AG09319 (cell line): ENCODE data around the gene TBC1D5.
"Not testable (repeated sequence)": the region's sequence is repeated elsewhere in the genome, so short reads cannot be mapped to it uniquely, and the experiment has no call there.

ENCODE experiments used
- DNase-seq: peaks from one replicate; pipeline ENCODE4 v3.0.0-alpha.2; 2010; ENCODE audit warnings: low read depth; ENCODE audit errors: extremely low read depth
- TF ChIP-seq, protein P1 (sequence below): IDR thresholded peaks from 2 replicates; pipeline ENCODE4 v1.5.1; 2011; ENCODE audit warnings: low read depth, mild to moderate bottlenecking, inconsistent platforms, low read length, moderate library complexity

The TBC1D5 gene

DNA sequence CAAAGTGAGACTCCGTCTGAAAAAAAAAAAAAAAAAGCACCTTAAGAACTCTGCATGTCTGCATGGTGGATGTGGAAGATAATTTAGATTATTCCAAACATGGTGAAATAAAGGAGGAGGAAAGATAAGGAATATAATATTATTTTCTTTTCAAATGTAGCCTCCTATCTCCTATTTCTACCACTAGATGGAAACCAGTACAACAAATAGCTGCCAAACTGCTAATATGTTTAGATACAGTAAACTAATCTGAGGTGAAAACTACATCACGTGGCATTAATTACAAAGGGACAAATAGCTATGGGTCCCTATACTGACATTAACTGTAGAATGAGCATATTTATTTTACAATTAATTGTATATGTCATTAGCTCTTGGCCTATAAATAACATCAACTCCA lies 197.8 kb downstream of the TBC1D5 start:
- TF ChIP-seq, protein P1, sequence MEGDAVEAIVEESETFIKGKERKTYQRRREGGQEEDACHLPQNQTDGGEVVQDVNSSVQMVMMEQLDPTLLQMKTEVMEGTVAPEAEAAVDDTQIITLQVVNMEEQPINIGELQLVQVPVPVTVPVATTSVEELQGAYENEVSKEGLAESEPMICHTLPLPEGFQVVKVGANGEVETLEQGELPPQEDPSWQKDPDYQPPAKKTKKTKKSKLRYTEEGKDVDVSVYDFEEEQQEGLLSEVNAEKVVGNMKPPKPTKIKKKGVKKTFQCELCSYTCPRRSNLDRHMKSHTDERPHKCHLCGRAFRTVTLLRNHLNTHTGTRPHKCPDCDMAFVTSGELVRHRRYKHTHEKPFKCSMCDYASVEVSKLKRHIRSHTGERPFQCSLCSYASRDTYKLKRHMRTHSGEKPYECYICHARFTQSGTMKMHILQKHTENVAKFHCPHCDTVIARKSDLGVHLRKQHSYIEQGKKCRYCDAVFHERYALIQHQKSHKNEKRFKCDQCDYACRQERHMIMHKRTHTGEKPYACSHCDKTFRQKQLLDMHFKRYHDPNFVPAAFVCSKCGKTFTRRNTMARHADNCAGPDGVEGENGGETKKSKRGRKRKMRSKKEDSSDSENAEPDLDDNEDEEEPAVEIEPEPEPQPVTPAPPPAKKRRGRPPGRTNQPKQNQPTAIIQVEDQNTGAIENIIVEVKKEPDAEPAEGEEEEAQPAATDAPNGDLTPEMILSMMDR: peak; percentile 21
- DNase-seq: no peak

DNA sequence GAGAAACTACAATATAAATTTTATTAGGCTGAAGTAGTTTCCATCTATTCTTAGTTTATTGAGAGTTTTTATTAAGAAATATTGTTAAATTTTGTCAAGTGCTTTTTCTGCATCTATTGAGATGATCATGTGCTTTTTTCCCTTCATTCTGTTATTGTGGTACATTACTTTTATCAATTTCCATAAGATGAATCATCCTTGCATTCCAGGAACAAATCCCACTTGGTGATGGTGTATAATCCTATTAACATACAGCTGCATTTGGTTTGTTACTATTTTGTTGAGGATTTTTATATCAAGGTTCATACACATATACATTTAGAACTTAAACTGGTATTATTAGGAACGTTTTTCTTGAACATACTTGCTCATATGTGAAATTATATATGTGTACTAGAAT lies 199.8 kb downstream of the TBC1D5 start:
- DNase-seq: no peak
- TF ChIP-seq, protein P1: no peak

DNA sequence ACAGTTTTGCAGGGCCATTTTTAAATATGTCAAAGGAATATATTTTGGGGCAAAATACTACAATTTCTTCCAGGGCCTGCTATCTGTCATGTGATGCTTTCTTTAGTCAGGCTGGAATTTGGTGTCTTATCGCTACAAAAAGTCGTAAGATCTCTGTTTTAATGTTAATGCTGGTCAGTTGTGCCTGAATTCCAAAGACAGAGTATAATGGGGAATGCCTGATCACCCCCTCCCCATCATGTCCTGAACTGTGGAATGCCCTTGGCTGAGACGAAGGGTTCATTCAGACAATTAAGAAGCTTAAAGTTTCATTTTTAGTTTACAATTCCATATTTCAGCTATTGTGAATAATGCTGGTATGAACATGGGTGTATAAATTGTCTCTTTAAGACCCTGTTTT lies 203.0 kb downstream of the TBC1D5 start:
- no peak for DNase-seq
- TF ChIP-seq, protein P1: no peak

DNA sequence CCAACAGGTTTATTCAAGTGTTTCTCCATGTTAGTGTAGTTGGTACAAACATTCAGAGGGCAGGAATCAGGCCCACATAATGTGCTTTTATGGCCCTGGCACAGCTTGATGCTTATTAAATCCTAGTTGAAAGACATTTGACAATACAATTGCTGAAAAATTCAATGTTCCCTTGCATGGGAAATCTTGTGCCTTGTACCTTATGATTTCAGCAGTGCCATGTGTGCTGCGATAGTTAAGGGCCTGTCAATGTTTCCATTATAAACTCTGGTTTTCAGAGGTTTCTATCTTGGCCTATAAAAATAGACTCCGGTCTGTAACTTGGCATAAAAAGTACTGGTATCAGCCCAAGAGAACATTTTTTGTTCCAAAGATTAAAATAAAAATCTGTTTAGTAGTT lies 207.2 kb downstream of the TBC1D5 start:
- TF ChIP-seq, protein P1: no peak
- no peak for DNase-seq

DNA sequence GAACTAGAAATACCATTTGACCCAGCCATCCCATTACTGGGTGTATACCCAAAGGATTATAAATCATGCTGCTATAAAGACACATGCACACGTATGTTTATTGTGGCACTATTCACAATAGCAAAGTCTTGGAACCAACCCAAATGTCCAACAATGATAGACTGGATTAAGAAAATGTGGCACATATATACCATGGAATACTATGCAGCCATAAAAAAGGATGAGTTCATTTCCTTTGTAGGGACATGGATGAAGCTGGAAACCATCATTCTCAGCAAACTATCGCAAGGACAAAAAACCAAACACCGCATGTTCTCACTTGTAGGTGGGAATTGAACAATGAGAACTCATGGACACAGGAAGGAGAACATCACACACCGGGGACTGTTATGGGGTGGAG lies 210.0 kb downstream of the TBC1D5 start:
- not testable (repeated sequence) for DNase-seq

DNA sequence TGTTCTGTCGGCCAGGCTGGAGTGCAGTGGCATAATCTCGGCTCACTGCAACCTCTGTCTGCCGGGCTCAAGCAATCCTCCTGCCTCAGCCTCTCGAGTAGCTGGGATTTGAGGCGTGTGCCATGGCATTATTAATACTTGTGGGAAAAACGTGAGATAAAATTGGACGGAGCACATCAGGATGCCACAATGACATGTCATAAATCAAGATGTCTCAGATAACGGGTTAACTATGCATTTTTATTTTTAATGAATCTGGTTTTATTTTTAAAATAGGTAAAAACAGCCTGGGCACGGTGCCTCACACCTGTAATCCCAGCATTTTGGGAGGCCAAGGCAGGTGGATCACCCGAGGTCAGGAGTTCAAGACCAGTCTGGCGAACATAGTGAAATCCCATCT lies 212.8 kb downstream of the TBC1D5 start:
- TF ChIP-seq, protein P1: no peak
- no peak for DNase-seq

DNA sequence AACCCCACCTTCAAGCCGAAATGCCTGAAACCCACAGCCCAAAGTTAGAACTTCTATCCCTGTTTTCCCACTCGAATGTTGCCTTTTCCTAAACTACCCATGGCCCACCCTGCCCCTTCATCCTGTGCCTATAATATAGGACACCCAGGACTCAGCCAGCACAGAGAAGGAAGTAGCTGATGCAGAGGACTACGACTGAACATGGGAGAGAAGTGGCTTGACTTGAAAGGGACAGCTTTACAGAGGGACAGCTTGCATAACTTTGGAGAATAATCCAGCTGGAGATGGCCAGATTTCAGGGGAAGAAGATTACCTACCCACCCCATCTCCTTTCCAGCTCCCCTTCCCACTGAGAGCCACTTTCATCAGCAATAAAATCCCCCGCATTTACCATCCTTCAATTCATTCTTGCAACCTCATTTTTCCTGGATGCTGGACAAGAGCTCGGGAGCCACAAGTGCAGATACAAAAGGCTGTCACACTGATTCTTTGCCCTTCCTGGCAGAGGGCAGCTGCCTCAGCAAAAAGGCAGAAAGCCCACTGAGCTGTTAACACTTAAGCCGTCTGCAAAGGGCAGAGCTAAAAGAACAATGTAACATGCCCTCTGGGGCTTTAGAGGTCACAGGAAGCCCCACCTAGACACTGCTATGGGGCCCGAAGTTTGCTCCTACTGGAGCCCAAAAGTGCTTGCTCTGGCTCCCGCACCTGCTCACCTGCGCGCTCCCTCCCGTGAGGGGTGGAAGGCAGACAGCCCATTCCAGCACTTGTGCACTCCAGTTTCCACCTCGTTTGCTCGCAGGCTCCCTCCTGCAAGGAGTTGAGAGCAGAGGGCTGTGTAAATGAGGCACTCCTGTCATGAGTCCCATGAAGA lies 224.0 kb downstream of the TBC1D5 start:
- TF ChIP-seq, protein P1: no peak
- DNase-seq: no peak
